GM12878 (cell line): Measurements from ENCODE around the gene TAPT1.

Source experiments
- CBFB ChIP-seq: IDR thresholded peaks from 2 replicates; pipeline ENCODE4 v1.6.1; 2016; ENCODE audit warnings: antibody characterized with exemption, low read depth
- EZH2 ChIP-seq: IDR thresholded peaks from 2 replicates; pipeline ENCODE4 v1.6.1; 2012; ENCODE audit warnings: low read depth, mild to moderate bottlenecking, control low read depth, inconsistent platforms, low read length, borderline replicate concordance; ENCODE audit not compliant: control insufficient read depth
- LARP7 ChIP-seq: fragments of 450-650 bp; IDR thresholded peaks from 2 replicates; pipeline ENCODE4 v1.6.1; 2017; ENCODE audit warnings: mild to moderate bottlenecking
- MYC ChIP-seq: IDR thresholded peaks from 2 replicates; pipeline ENCODE4 v1.6.1; 2011; ENCODE audit warnings: mild to moderate bottlenecking, low read length, moderate library complexity, inconsistent platforms; ENCODE audit not compliant: insufficient read depth, insufficient replicate concordance, insufficient read length, severe bottlenecking
- NFYB ChIP-seq: IDR thresholded peaks from 2 replicates; pipeline ENCODE4 v1.6.1; 2011; ENCODE audit warnings: low read depth, mild to moderate bottlenecking, low read length, improper control_type of control experiment, moderate library complexity; ENCODE audit not compliant: insufficient read depth
- NR2C2 ChIP-seq: IDR thresholded peaks from 2 replicates; pipeline ENCODE4 v1.6.1; 2011; ENCODE audit warnings: borderline replicate concordance, low read depth; ENCODE audit not compliant: control insufficient read depth, insufficient read length
- RCOR1 ChIP-seq: conservative IDR thresholded peaks from 2 replicates; pipeline ENCODE4 v1.6.1; 2012; ENCODE audit warnings: low read depth, low read length, improper control_type of control experiment
- SIN3A ChIP-seq: IDR thresholded peaks from 2 replicates; pipeline ENCODE4 v1.6.1; 2012; ENCODE audit warnings: low read depth, low read length, improper control_type of control experiment
- SREBF2 ChIP-seq: IDR thresholded peaks from 2 replicates; pipeline ENCODE4 v1.6.1; 2012; ENCODE audit warnings: mild to moderate bottlenecking, low read length
- STAT1 ChIP-seq: fragments of 450-650 bp; conservative IDR thresholded peaks from 2 replicates; pipeline ENCODE4 v1.6.1; 2014; ENCODE audit warnings: antibody characterized with exemption, mild to moderate bottlenecking
- TF ChIP-seq, protein P1 (sequence below): IDR thresholded peaks from 2 replicates; pipeline ENCODE4 v1.6.1; 2012; ENCODE audit warnings: mild to moderate bottlenecking, low read depth, low read length
- TF ChIP-seq, protein P2 (sequence below): fragments of 450-650 bp; IDR thresholded peaks from 2 replicates; pipeline ENCODE4 v1.6.1; 2017; ENCODE audit warnings: antibody characterized with exemption, mild to moderate bottlenecking, moderate library complexity

DNA sequence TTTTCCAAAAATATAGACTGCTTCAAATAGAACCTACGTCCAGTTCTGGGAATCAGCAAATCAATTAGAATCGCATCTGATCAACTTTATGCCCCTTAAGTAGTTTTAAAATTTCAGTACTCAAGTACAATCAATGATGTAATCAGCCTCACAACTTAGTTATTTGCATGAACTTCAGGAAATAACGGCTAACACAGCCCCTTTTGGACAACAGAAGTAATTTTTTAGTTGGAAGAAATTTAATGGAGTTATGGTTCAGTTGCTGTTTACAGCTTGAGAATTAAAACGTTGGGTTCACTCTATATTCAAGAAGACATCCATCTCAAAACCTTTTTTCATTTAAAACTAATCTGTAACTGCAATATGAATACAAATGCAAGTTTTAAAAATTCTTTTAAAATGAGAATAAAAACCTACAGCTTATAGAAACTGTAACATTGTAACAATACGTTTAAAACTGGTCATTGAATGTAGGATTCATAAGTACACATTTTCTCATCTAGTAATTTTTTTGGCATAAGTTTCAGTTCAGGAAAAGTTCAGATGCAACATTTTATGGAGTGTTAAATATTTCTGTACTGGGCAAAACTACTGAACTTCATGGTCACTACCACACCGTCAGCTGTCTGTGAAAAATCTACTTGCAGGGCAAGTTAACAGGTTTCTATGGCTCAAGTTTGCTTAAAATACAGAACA is 956 bp downstream of the TAPT1 start:
- TF ChIP-seq STAT1 (no peak), NFYB (no peak), SIN3A (no peak), EZH2 (no peak), RCOR1 (no peak), NR2C2 (no peak), SREBF2 (no peak), LARP7 (no peak), CBFB (no peak), MYC (no peak)
- TF ChIP-seq, protein P1, sequence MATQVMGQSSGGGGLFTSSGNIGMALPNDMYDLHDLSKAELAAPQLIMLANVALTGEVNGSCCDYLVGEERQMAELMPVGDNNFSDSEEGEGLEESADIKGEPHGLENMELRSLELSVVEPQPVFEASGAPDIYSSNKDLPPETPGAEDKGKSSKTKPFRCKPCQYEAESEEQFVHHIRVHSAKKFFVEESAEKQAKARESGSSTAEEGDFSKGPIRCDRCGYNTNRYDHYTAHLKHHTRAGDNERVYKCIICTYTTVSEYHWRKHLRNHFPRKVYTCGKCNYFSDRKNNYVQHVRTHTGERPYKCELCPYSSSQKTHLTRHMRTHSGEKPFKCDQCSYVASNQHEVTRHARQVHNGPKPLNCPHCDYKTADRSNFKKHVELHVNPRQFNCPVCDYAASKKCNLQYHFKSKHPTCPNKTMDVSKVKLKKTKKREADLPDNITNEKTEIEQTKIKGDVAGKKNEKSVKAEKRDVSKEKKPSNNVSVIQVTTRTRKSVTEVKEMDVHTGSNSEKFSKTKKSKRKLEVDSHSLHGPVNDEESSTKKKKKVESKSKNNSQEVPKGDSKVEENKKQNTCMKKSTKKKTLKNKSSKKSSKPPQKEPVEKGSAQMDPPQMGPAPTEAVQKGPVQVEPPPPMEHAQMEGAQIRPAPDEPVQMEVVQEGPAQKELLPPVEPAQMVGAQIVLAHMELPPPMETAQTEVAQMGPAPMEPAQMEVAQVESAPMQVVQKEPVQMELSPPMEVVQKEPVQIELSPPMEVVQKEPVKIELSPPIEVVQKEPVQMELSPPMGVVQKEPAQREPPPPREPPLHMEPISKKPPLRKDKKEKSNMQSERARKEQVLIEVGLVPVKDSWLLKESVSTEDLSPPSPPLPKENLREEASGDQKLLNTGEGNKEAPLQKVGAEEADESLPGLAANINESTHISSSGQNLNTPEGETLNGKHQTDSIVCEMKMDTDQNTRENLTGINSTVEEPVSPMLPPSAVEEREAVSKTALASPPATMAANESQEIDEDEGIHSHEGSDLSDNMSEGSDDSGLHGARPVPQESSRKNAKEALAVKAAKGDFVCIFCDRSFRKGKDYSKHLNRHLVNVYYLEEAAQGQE, result no peak
- TF ChIP-seq, protein P2, sequence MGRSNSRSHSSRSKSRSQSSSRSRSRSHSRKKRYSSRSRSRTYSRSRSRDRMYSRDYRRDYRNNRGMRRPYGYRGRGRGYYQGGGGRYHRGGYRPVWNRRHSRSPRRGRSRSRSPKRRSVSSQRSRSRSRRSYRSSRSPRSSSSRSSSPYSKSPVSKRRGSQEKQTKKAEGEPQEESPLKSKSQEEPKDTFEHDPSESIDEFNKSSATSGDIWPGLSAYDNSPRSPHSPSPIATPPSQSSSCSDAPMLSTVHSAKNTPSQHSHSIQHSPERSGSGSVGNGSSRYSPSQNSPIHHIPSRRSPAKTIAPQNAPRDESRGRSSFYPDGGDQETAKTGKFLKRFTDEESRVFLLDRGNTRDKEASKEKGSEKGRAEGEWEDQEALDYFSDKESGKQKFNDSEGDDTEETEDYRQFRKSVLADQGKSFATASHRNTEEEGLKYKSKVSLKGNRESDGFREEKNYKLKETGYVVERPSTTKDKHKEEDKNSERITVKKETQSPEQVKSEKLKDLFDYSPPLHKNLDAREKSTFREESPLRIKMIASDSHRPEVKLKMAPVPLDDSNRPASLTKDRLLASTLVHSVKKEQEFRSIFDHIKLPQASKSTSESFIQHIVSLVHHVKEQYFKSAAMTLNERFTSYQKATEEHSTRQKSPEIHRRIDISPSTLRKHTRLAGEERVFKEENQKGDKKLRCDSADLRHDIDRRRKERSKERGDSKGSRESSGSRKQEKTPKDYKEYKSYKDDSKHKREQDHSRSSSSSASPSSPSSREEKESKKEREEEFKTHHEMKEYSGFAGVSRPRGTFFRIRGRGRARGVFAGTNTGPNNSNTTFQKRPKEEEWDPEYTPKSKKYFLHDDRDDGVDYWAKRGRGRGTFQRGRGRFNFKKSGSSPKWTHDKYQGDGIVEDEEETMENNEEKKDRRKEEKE, result no peak
